HepG2 (cell line): ENCODE measurements around the gene REEP3. TPM values are rescaled to one million over a fixed set of nuclear protein-coding genes. Genes with fewer than 3 reads are reported as not detected.

ENCODE experiments used
- ATAC-seq: fragments of 200-7000 bp; cut with Tn5 transposase; 3 replicates; pipeline ENCODE4 v1.9.1; 2020; ENCODE audit warnings: mild to moderate bottlenecking, moderate library complexity
- BruUV-seq: library from RNA; stranded (reverse); fragments of 400-500 nt; replicated peaks from 2 replicates; lab custom pipeline; 2021; lab: Mats Ljungman, UMichigan
- CTCF ChIA-PET: fragments of 300-600 bp; formaldehyde crosslinking; extraction: SDS; loops from one replicate; lab custom pipeline; 2021; ENCODE audit warnings: low total read pairs, inconsistent platforms, low intra/inter-chr PET ratio; lab: Yijun Ruan, JAX
- POLR2A ChIA-PET: fragments of 350-600 bp; sonication (Branson Sonifier 250); formaldehyde crosslinking; loops from one replicate; lab custom pipeline; 2020; ENCODE audit warnings: antibody characterized with exemption, inconsistent platforms; lab: Yijun Ruan, JAX
- DNase-seq: peaks from one replicate; pipeline ENCODE4 v3.0.0-alpha.2; 2015; ENCODE audit warnings: low spot score
- FAIRE-seq: peaks from 3 replicates; lab custom pipeline; 2011; peaks lifted over from hg19 to GRCh38; lab: Jason Lieb, UNC
- H2AFZ ChIP-seq: one replicate; pipeline ENCODE4 v1.6.1; 2011; ENCODE audit warnings: low read length, inconsistent platforms
- H3K27ac ChIP-seq: fragments of 300-600 bp; 3 replicates; pipeline ENCODE4 v1.8.0; 2011; ENCODE audit warnings: mixed run types, mild to moderate bottlenecking, mixed read lengths, low read length, inconsistent platforms; ENCODE audit not compliant: insufficient read depth; ENCODE audit errors: extremely low read length
- H3K27me3 ChIP-seq, 2 experiments: fragments of 200-600 bp in 1 of 2; 2 replicates in 1 of 2; 3 replicates in 1 of 2; pipeline versions ENCODE4 v1.6.0 to v1.8.0; 2011; ENCODE audit warnings: low read length in 2 of 2, mild to moderate bottlenecking in 2 of 2, moderate library complexity in 2 of 2, inconsistent platforms in 1 of 2; ENCODE audit not compliant: insufficient read depth in 2 of 2, control insufficient read depth in 1 of 2
- H3K36me3 ChIP-seq, 2 experiments: fragments of 200-600 bp in 1 of 2; replicated peaks in 1 of 2; 2 replicates in 1 of 2; 3 replicates in 1 of 2; pipeline versions ENCODE4 v1.5.1 to v1.8.0; 2011; ENCODE audit warnings: low read length in 2 of 2, inconsistent platforms in 1 of 2; ENCODE audit not compliant: insufficient read depth in 2 of 2, control insufficient read depth in 1 of 2
- H3K4me1 ChIP-seq: 2 replicates; pipeline ENCODE4 v1.5.1; 2012; ENCODE audit warnings: low read length, inconsistent platforms; ENCODE audit not compliant: insufficient read depth
- H3K4me2 ChIP-seq: 2 replicates; pipeline ENCODE4 v1.6.0; 2011; ENCODE audit warnings: low read depth, low read length, inconsistent platforms
- H3K4me3 ChIP-seq, 3 experiments: fragments of 200-600 bp in 1 of 3; sonication (generic), shearing (Covaris generic) in 1 of 3; replicated peaks in 1 of 3; 2 replicates each; pipeline ENCODE4 v1.5.1; 2011 to 2016; ENCODE audit warnings: low read length in 3 of 3, inconsistent platforms in 2 of 3, low read depth in 2 of 3, mild to moderate bottlenecking in 2 of 3, control low read depth in 1 of 3, mixed read lengths in 1 of 3; ENCODE audit not compliant: insufficient read depth in 1 of 3
- H3K79me2 ChIP-seq: one replicate; pipeline ENCODE4 v1.6.1; 2011; ENCODE audit warnings: low read length, inconsistent platforms; ENCODE audit not compliant: insufficient read depth
- H3K9ac ChIP-seq: 2 replicates; pipeline ENCODE4 v1.6.0; 2011; ENCODE audit warnings: mild to moderate bottlenecking, low read depth, low read length, inconsistent platforms; ENCODE audit not compliant: insufficient read depth
- H3K9me3 ChIP-seq: 2 replicates; pipeline ENCODE4 v1.5.1; 2012; ENCODE audit warnings: mild to moderate bottlenecking, low read length
- H4K20me1 ChIP-seq: 2 replicates; pipeline ENCODE4 v1.6.0; 2011; ENCODE audit warnings: inconsistent platforms, mild to moderate bottlenecking, low read length, moderate library complexity; ENCODE audit not compliant: insufficient read depth
- CEBPB ChIP-seq: IDR thresholded peaks from 2 replicates; pipeline ENCODE4 v1.6.1; 2011; ENCODE audit warnings: low read depth, low read length, improper control_type of control experiment, borderline replicate concordance
- FIP1L1 ChIP-seq: fragments of 200-400 bp; formaldehyde crosslinking; IDR thresholded peaks from 2 replicates; pipeline ENCODE4 v1.6.1; 2018; ENCODE audit warnings: low read depth, mild to moderate bottlenecking, low read length, moderate library complexity, borderline replicate concordance; ENCODE audit not compliant: insufficient read depth
- FOXO4 ChIP-seq: sonication (generic); formaldehyde crosslinking; conservative IDR thresholded peaks from 2 replicates; pipeline ENCODE4 v1.8.1; 2023; ENCODE audit warnings: missing genetic modification reagents
- IRF9 ChIP-seq: sonication (generic); formaldehyde crosslinking; IDR thresholded peaks from 2 replicates; pipeline ENCODE4 v1.8.0; 2022; ENCODE audit warnings: missing genetic modification reagents, mild to moderate bottlenecking, borderline replicate concordance
- MED13 ChIP-seq: sonication (generic); formaldehyde crosslinking; IDR thresholded peaks from 2 replicates; pipeline ENCODE4 v1.5.0; 2020; ENCODE audit warnings: missing genetic modification reagents
- TFDP2 ChIP-seq: sonication (generic); formaldehyde crosslinking; IDR thresholded peaks from 2 replicates; pipeline ENCODE4 v1.4.0; 2020; ENCODE audit warnings: missing genetic modification reagents
- ZBTB43 ChIP-seq: sonication (generic); formaldehyde crosslinking; conservative IDR thresholded peaks from 2 replicates; pipeline ENCODE4 v1.4.0; 2020; ENCODE audit warnings: missing genetic modification reagents
- ZKSCAN5 ChIP-seq: sonication (generic); formaldehyde crosslinking; IDR thresholded peaks from 2 replicates; pipeline ENCODE4 v1.5.1; 2020; ENCODE audit warnings: mild to moderate bottlenecking, missing genetic modification reagents
- ZMAT3 ChIP-seq: sonication (generic); formaldehyde crosslinking; conservative IDR thresholded peaks from 2 replicates; pipeline ENCODE4 v1.7.0; 2021; ENCODE audit warnings: missing genetic modification reagents
- ZNF124 ChIP-seq: sonication (generic); formaldehyde crosslinking; IDR thresholded peaks from 2 replicates; pipeline ENCODE4 v1.4.0; 2020; ENCODE audit warnings: missing genetic modification reagents
- ZNF326 ChIP-seq: sonication (generic); formaldehyde crosslinking; IDR thresholded peaks from 2 replicates; pipeline ENCODE4 v1.4.0; 2020; ENCODE audit warnings: missing genetic modification reagents, borderline replicate concordance
- ZNF335 ChIP-seq: sonication (generic); formaldehyde crosslinking; IDR thresholded peaks from 2 replicates; pipeline ENCODE4 v1.4.0; 2020; ENCODE audit warnings: missing genetic modification reagents
- ZNF530 ChIP-seq: sonication (generic); formaldehyde crosslinking; IDR thresholded peaks from 2 replicates; pipeline ENCODE4 v1.5.0; 2020; ENCODE audit warnings: low read depth, mild to moderate bottlenecking, missing genetic modification reagents
- WGBS: methylation state at CpG from one replicate; pipeline ENCODE4 v1.1.6; 2017; ENCODE audit warnings: low lambda C conversion rate; 5-methylcytosine and 5-hydroxymethylcytosine counted together
- in situ Hi-C: cut with HindIII; loops from 2 replicates; pipeline ENCODE4 v1.10.0; 2017; ENCODE audit warnings: low pct_unique_long_range_greater_than_20kb; ENCODE audit not compliant: extremely low pct_ligation_motif_present
- intact Hi-C: fragments of 100-400 bp; cut with micrococcal nuclease; formaldehyde crosslinking; loops from one replicate; pipeline ENCODE4 v1.10.0; 2022; ENCODE audit not compliant: unreplicated experiment
- polyA plus RNA-seq, 8 experiments: library from polyadenylated mRNA; depleted of rRNA in 3 of 8; stranded (reverse) in 7 of 8; unstranded in 1 of 8; fragments of >200 nt; fragmentation: Illumina TruSeq in 4 of 8; extraction: Trizol in 4 of 8; gene quantifications; 2 replicates each; pipeline versions ENCODE4 v1.2.1 to v1.2.3, GENCODE V29; 2011 to 2016; ENCODE audit warnings: low read depth in 4 of 8, missing spikeins in 1 of 8, mixed read lengths in 1 of 8; ENCODE audit not compliant: insufficient read depth in 1 of 8
- total RNA-seq, 5 experiments: library from RNA; depleted of rRNA; stranded (reverse); fragments of >200 nt; fragmentation: Illumina TruSeq; extraction: Trizol; gene quantifications; 2 replicates each; pipeline ENCODE4 v1.2.3, GENCODE V29; 2016; ENCODE audit warnings: low read depth in 1 of 5

REEP3 gene
- total and polyA plus RNA-seq, 2 of the 13 experiments (the other 11 are each of a cell fraction or from before 2014, with no cell fraction given), result 7.1 to 31.4 TPM

GRCh38 chr10:63600540-63600939 lies 79.3 kb downstream of the REEP3 start:
- Histone ChIP-seq H3K9ac (no peak overlapping the region), H3K9me3 (no peaks in the 10 kb centered on the region), H3K36me3 (peaks cover 0 to 1% of the 10 kb centered on the region in 2 experiments; a peak in 3 of 5 replicates), H3K27ac (no peak overlapping the region), H2AFZ (no peak overlapping the region)
- WGBS, result 89% methylated on average over 1 of the region's 1 CpG
- FAIRE-seq, result no peak
- TF ChIP-seq ZNF124 (CRISPR knock-in tag) (no peak), ZKSCAN5 (CRISPR knock-in tag) (no peak), ZNF326 (CRISPR knock-in tag) (no peak), FOXO4 (no peak), CEBPB (no peak), ZBTB43 (CRISPR knock-in tag) (no peak), IRF9 (no peak), FIP1L1 (no peak), ZNF335 (CRISPR knock-in tag) (no peak), TFDP2 (no peak), MED13 (CRISPR knock-in tag) (no peak), ZMAT3 (CRISPR knock-in tag) (no peak), ZNF530 (no peak)
- TF ChIP-seq, all 625 proteins: peak for 0
- H3K4me1 ChIP-seq, result no peaks in the 10 kb centered on the region
- CTCF ChIA-PET, result no interaction called here
- intact Hi-C loops (no loop called here), in situ Hi-C loops (no loop called here)
- H3K79me2 ChIP-seq, result no peaks in the 10 kb centered on the region
- H3K27me3 ChIP-seq, result no peaks in the 10 kb centered on the region
- no peak overlapping the region for H3K4me3 ChIP-seq
- H4K20me1 ChIP-seq, result no peaks in the 10 kb centered on the region; the same call in 1 of the 2 replicates
- ATAC-seq, result no peak
- no TSS peak for BruUV-seq
- DNase-seq, result no peak
- H3K4me2 ChIP-seq, result no peak overlapping the region
- POLR2A ChIA-PET, result no interaction called here
